ENCODE data around the gene SMYD5.

GRCh38 chr2:73253901-73254300 is 39.9 kb downstream of the SMYD5 start:
- TF ChIP-seq RCOR1 (IDR thresholded peaks at IDR 0.05; ENCODE audit: low read length) (no peak), REST (IDR thresholded peaks at IDR 0.05; ENCODE audit: low read depth, low read length) (no peak), CTCF (IDR thresholded peaks at IDR 0.05) (no peak), FOXM1 (IDR thresholded peaks at IDR 0.05; ENCODE audit: low read depth) (no peak), CHD2 (IDR thresholded peaks at IDR 0.05; ENCODE audit: low read length, partially characterized antibody) (no peak), NRF1 (IDR thresholded peaks at IDR 0.05; ENCODE audit: low read depth, low read length) (no peak), ELF1 (IDR thresholded peaks at IDR 0.05) (no peak), MEF2A (IDR thresholded peaks at IDR 0.05; ENCODE audit: borderline replicate concordance, low read depth) (no peak), YY1 (IDR thresholded peaks at IDR 0.05; ENCODE audit: low read depth) (no peak), RFX5 (IDR thresholded peaks at IDR 0.05; ENCODE audit: low read length) (no peak), FOSL2 (IDR thresholded peaks at IDR 0.05; ENCODE audit: borderline replicate concordance, low read depth) (no peak), SIN3A (IDR thresholded peaks at IDR 0.05; ENCODE audit: borderline replicate concordance, low read depth, low read length) (no peak), SMC3 (IDR thresholded peaks at IDR 0.05; ENCODE audit: low read depth, low read length) (no peak)

All from SK-N-SH (cell line).